H9 (cell line): ENCODE results near the gene HLA-F. TPM values are rescaled to one million over a fixed set of nuclear protein-coding genes. Genes with fewer than 3 reads are reported as not detected.

ENCODE experiments used
- DNase-seq: peaks from one replicate; pipeline ENCODE4 v3.0.0-alpha.2; 2017
- H2AFZ ChIP-seq: one replicate; pipeline ENCODE4 v1.6.1; 2013; ENCODE audit warnings: mild to moderate bottlenecking, low read length, control low read depth, moderate library complexity
- H2AK5ac ChIP-seq: 2 replicates; pipeline ENCODE4 v1.6.1; 2013; ENCODE audit warnings: low read length, control low read depth, mixed read lengths; ENCODE audit not compliant: insufficient read length
- H2BK120ac ChIP-seq: one replicate; pipeline ENCODE4 v1.6.1; 2013; ENCODE audit warnings: low read depth, mild to moderate bottlenecking, low read length, control low read depth, inconsistent platforms; ENCODE audit not compliant: poor library complexity, severe bottlenecking
- H2BK12ac ChIP-seq: 2 replicates; pipeline ENCODE4 v1.6.1; 2013; ENCODE audit warnings: low read length, control low read depth, mixed read lengths, low read depth; ENCODE audit not compliant: insufficient read length
- H2BK15ac ChIP-seq: 2 replicates; pipeline ENCODE4 v1.6.1; 2013; ENCODE audit warnings: low read depth, low read length, control low read depth
- H2BK20ac ChIP-seq: one replicate; pipeline ENCODE4 v1.6.1; 2013; ENCODE audit warnings: low read depth, mild to moderate bottlenecking, low read length, control low read depth, inconsistent platforms; ENCODE audit not compliant: poor library complexity, severe bottlenecking
- H2BK5ac ChIP-seq: 2 replicates; pipeline ENCODE4 v1.6.1; 2013; ENCODE audit warnings: low read length, control low read depth, mixed read lengths; ENCODE audit not compliant: insufficient read length
- H3K14ac ChIP-seq: 2 replicates; pipeline ENCODE4 v1.6.1; 2013; ENCODE audit warnings: low read length, control low read depth; ENCODE audit not compliant: insufficient read depth
- H3K18ac ChIP-seq: 2 replicates; pipeline ENCODE4 v1.6.1; 2013; ENCODE audit warnings: low read depth, mild to moderate bottlenecking, mixed read lengths, low read length, control low read depth; ENCODE audit not compliant: insufficient read length
- H3K23ac ChIP-seq: 2 replicates; pipeline ENCODE4 v1.6.1; 2013; ENCODE audit warnings: low read length, control low read depth, mixed read lengths, low read depth; ENCODE audit not compliant: insufficient read length
- H3K23me2 ChIP-seq: 2 replicates; pipeline ENCODE4 v1.6.1; 2013; ENCODE audit warnings: low read depth, mild to moderate bottlenecking, mixed read lengths, low read length, control low read depth; ENCODE audit not compliant: insufficient read length, poor library complexity, severe bottlenecking
- H3K27ac ChIP-seq: 2 replicates; pipeline ENCODE4 v1.5.1; 2013; ENCODE audit warnings: low read length, control low read depth, mixed read lengths, low read depth; ENCODE audit not compliant: insufficient read length
- H3K27me3 ChIP-seq: 2 replicates; pipeline ENCODE4 v1.6.1; 2013; ENCODE audit warnings: low read length, control low read depth, inconsistent platforms; ENCODE audit not compliant: insufficient read depth
- H3K4ac ChIP-seq: 2 replicates; pipeline ENCODE4 v1.6.1; 2013; ENCODE audit warnings: low read depth, mild to moderate bottlenecking, control low read depth, inconsistent platforms, low read length, moderate library complexity
- H3K4me1 ChIP-seq: 2 replicates; pipeline ENCODE4 v1.6.1; 2013; ENCODE audit warnings: low read length, control low read depth, inconsistent platforms; ENCODE audit not compliant: insufficient read depth
- H3K4me2 ChIP-seq: 2 replicates; pipeline ENCODE4 v1.6.1; 2013; ENCODE audit warnings: low read length, control low read depth, mixed read lengths; ENCODE audit not compliant: insufficient read length, insufficient read depth
- H3K56ac ChIP-seq: 2 replicates; pipeline ENCODE4 v1.6.1; 2013; ENCODE audit warnings: low read depth, mild to moderate bottlenecking, mixed read lengths, low read length, control low read depth; ENCODE audit not compliant: insufficient read length
- H3K79me1 ChIP-seq: 2 replicates; pipeline ENCODE4 v1.6.1; 2013; ENCODE audit warnings: low read depth, mild to moderate bottlenecking, moderate library complexity, low read length, control low read depth, inconsistent platforms; ENCODE audit not compliant: insufficient read depth, poor library complexity, severe bottlenecking
- H3K79me2 ChIP-seq: 2 replicates; pipeline ENCODE4 v1.6.1; 2013; ENCODE audit warnings: low read length, control low read depth, inconsistent platforms; ENCODE audit not compliant: insufficient read depth
- H3K9ac ChIP-seq: 2 replicates; pipeline ENCODE4 v1.6.1; 2013; ENCODE audit warnings: low read length, control low read depth, mixed read lengths; ENCODE audit not compliant: insufficient read length; ENCODE audit errors: extremely low read depth
- H3K9me3 ChIP-seq: one replicate; pipeline ENCODE4 v1.6.1; 2013; ENCODE audit warnings: low read depth, low read length, inconsistent platforms; ENCODE audit not compliant: control insufficient read depth
- H3T11ph ChIP-seq: one replicate; pipeline ENCODE4 v1.6.1; 2013; ENCODE audit warnings: mild to moderate bottlenecking, low read length, control low read depth, inconsistent platforms
- H4K20me1 ChIP-seq: one replicate; pipeline ENCODE4 v1.6.1; 2013; ENCODE audit not compliant: control insufficient read depth, insufficient read length, insufficient read depth
- H4K5ac ChIP-seq: 2 replicates; pipeline ENCODE4 v1.6.1; 2013; ENCODE audit warnings: low read depth, mild to moderate bottlenecking, mixed read lengths, low read length, control low read depth; ENCODE audit not compliant: insufficient read length
- H4K8ac ChIP-seq: replicated peaks from 2 replicates; pipeline ENCODE4 v1.6.1; 2013; ENCODE audit warnings: low read length, control low read depth, mixed read lengths, low read depth; ENCODE audit not compliant: insufficient read length
- H4K91ac ChIP-seq: 2 replicates; pipeline ENCODE4 v1.6.1; 2013; ENCODE audit warnings: low read depth, mild to moderate bottlenecking, moderate library complexity, mixed read lengths, low read length, control low read depth; ENCODE audit not compliant: insufficient read length
- H3K27ac Mint-ChIP-seq, 3 experiments: 2 replicates in 2 of 3; 3 replicates in 1 of 3; pipeline ENCODE4 v1.8.0; 2020 to 2021; ENCODE audit warnings: mixed read lengths in 3 of 3, mild to moderate bottlenecking in 1 of 3, moderate library complexity in 1 of 3
- H3K27me3 Mint-ChIP-seq: 2 replicates; pipeline ENCODE4 v1.8.0; 2021; ENCODE audit warnings: low read depth, mild to moderate bottlenecking, moderate library complexity, mixed read lengths
- H3K36me3 Mint-ChIP-seq, 3 experiments: 2 replicates in 2 of 3; 3 replicates in 1 of 3; pipeline ENCODE4 v1.8.0; 2020 to 2021; ENCODE audit warnings: low read depth in 3 of 3, mixed read lengths in 3 of 3; ENCODE audit not compliant: insufficient read depth in 1 of 3
- H3K4me1 Mint-ChIP-seq, 2 experiments: 2 replicates each; pipeline ENCODE4 v1.8.0; 2020; ENCODE audit warnings: mixed read lengths in 2 of 2
- H3K4me3 Mint-ChIP-seq, 2 experiments: 2 replicates in 1 of 2; 3 replicates in 1 of 2; pipeline ENCODE4 v1.8.0; 2020 to 2021; ENCODE audit warnings: mild to moderate bottlenecking in 2 of 2, mixed read lengths in 2 of 2, moderate library complexity in 1 of 2
- H3K9me3 Mint-ChIP-seq, 2 experiments: 2 replicates in 1 of 2; 3 replicates in 1 of 2; pipeline ENCODE4 v1.8.0; 2020; ENCODE audit warnings: mild to moderate bottlenecking in 2 of 2, mixed read lengths in 2 of 2, moderate library complexity in 1 of 2
- CTCF ChIP-seq: fragments of 200-600 bp; sonication (generic); conservative IDR thresholded peaks from 3 replicates; pipeline ENCODE4 v1.8.0; 2021; ENCODE audit warnings: antibody characterized with exemption, mild to moderate bottlenecking
- WGBS: extraction: QIAGEN DNeasy Blood & Tissue Kit; methylation state at CpG from one replicate; pipeline ENCODE4 v1.1.7; 2013; ENCODE audit warnings: missing lambda C conversion rate, low lambda C conversion rate, mixed read lengths; ENCODE audit not compliant: insufficient read length; ENCODE audit errors: extremely low coverage; 5-methylcytosine and 5-hydroxymethylcytosine counted together
- total RNA-seq: library from RNA; stranded (reverse); gene quantifications from 2 replicates; pipeline ENCODE4 v1.2.1, GENCODE V29; 2021

Gene HLA-F
- total RNA-seq, 1 experiment from 2014 or later: 7.4 TPM

- H3K27me3 Mint-ChIP-seq: peaks cover 33% of the 10 kb centered on the region
- Histone ChIP-seq H2BK20ac (no peak overlapping the region), H3K23ac (no peak overlapping the region), H2BK15ac (no peak overlapping the region), H2BK5ac (no peak overlapping the region), H3K79me1 (no peaks in the 10 kb centered on the region), H3K9ac (no peak overlapping the region), H3K14ac (no peak overlapping the region; the same call in 1 of the 2 replicates), H2AFZ (no peak overlapping the region), H2BK120ac (no peak overlapping the region), H4K20me1 (no peaks in the 10 kb centered on the region), H3K79me2 (no peaks in the 10 kb centered on the region), H2BK12ac (no peak overlapping the region), H3K18ac (no peak overlapping the region), H4K8ac (no peak overlapping the region), H3K27ac (no peak overlapping the region), H4K5ac (no peak overlapping the region), H4K91ac (no peak overlapping the region), H3K27me3 (no peaks in the 10 kb centered on the region), H2AK5ac (no peak overlapping the region), H3K23me2 (peaks cover 9% of the 10 kb centered on the region), H3K4me1 (no peaks in the 10 kb centered on the region), H3K4ac (no peak overlapping the region), H3K4me2 (no peak overlapping the region), H3K56ac (no peak overlapping the region), H3T11ph (no peak overlapping the region), H3K9me3 (no peaks in the 10 kb centered on the region)
- peaks cover 0 to 17% (median 6%) of the 10 kb centered on the region in 3 experiments; a peak in 6 of 7 replicates for H3K36me3 Mint-ChIP-seq
- H3K4me3 Mint-ChIP-seq: no peak overlapping the region
- peaks cover 16 to 20% of the 10 kb centered on the region in 2 experiments for H3K4me1 Mint-ChIP-seq
- no CpG with 5 or more reads among the region's 4 CpGs for WGBS
- no peak for TF ChIP-seq CTCF
- no peak for DNase-seq
- H3K27ac Mint-ChIP-seq: no peak overlapping the region
- H3K9me3 Mint-ChIP-seq: peaks cover 0 to 4% of the 10 kb centered on the region in 2 experiments; a peak in 3 of 5 replicates
Measured at GRCh38 chr6:29744131-29744530, 20.9 kb downstream of the HLA-F start.
